HG03342 (cell line): ENCODE data around the gene SOX1.

Experiments
- ATAC-seq: cut with Tn5 transposase; IDR thresholded peaks from one replicate; pipeline ENCODE4 v1.9.1; 2021; ENCODE audit warnings: mild to moderate bottlenecking, moderate library complexity; ENCODE audit not compliant: unreplicated experiment

SOX1 gene

GRCh38 chr13:112067116-112067741 lies at the start of gene SOX1:
Gene SOX1 (plus strand): TSS chr13:112067149. CDS start chr13:112067659, 510 bp downstream.
- no peak for ATAC-seq

GRCh38 chr13:112024577-112024976 lies 42.4 kb upstream of the SOX1 start:
- ATAC-seq, result no peak

- ATAC-seq, result no peak
Observed at GRCh38 chr13:112027250-112027649, 39.7 kb upstream of the SOX1 start.

GRCh38 chr13:112028481-112028880 lies 38.5 kb upstream of the SOX1 start:
- ATAC-seq, result no peak

- no peak for ATAC-seq
Observed at GRCh38 chr13:112029143-112029542, 37.8 kb upstream of the SOX1 start.

DNA sequence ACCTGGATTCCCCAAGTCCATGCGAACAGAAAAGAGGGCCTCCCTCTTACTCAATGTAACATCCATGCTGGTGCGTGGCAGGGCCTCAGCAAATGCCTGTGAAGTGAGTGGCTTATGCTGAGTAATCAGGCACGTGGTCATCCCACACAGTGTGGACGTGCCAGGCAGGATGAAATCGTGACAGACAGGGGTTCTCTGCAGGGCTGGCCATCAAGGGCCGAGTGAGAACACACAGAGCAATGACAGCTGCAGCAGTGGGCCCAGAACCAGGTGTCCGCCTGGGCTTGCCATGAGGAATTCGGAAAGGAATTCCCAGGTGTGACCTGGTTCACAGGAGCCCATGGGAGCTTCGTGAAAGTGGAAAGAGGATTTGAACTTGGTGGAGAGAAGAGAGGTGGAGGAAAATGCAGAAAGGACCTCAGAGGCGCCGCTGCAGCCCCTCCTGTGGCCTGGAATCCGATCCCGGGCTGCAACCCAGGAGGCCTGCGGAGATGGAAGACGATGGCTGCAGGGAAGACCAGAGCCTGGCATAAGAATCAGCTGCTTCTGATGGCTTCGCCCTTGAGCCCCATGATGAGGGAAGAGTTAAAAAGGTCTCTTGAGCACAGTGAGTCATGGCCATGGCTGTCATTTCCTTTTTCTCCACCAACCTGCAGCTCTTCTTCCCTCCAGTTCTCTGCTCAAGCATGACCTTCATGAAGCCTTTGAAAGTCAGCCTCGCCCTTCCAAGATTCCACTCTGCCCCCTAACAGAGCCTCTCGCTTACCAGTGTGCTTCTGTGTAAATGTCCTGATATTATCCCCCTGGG lies 34.6 kb upstream of the SOX1 start:
- no peak for ATAC-seq

- no peak for ATAC-seq
Observed at GRCh38 chr13:112034231-112034630, 32.7 kb upstream of the SOX1 start.

- no peak for ATAC-seq
Observed at GRCh38 chr13:112034846-112035245, 32.1 kb upstream of the SOX1 start.

DNA sequence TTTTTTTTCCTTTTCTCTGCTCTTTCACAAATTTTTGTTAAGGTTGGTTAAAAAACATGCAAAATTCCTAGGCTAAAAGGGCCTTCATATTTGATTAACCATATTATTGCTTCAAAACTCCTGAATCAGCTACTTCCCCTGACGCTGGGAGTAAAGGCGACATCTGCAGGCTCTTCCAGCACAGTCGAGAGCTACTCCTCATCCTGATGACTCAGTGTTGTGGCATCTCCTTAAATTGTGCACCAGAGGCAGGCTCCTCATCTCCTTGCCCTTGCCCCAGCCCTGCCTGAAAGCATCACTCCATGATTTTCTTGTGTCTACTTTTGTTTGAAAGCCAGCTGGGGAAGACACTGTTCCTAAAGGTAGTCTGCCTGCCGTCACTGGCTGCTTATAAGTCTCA lies 24.5 kb upstream of the SOX1 start:
- no peak for ATAC-seq

DNA sequence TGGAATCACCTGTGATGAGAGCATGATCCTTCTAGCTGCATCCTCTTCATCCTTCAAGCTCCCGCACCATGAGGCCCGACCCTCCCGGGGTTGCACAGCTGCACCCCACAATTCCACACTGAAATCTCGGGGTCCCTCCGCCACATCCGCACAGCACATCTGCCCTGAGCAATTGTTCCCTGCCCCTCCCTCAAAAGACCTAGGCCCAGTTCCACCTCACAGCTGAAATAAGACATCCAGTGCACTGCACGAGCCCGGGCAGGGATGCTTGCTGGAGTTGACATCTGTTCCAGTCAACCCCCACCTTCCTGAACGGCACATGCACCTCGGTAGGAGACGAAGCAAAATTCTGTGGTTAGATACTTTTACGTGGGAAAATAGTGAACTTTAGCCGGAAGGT lies 14.7 kb upstream of the SOX1 start:
- ATAC-seq, result no peak

DNA sequence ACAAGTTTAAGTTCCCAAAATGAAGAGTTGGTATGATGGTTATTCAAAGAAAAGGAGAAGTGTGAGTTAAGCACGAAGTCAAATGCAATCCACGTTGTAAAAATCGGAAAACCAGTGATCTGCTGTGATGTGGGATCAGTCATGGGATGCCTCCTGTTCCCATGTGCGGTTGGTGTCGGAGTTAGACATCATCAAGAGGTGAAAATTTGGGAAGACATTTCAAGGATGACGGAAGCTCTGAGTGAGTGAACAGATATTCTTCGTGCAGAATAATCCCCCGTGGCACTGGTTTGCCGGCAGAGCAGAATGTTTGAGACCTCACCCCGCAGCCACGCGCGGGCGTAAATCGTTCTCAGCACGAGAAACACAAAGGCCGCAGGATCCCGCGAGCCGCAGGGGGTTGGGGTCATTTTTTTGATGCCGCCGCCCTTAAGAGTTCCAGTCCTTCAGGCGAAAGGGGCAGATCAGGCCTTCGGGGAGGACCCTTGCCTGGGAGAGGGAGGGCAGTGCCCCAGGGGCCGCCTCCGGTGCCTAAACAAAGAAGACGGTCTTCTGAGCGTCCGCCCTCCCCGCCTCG lies 13.7 kb upstream of the SOX1 start:
- ATAC-seq, result no peak

DNA sequence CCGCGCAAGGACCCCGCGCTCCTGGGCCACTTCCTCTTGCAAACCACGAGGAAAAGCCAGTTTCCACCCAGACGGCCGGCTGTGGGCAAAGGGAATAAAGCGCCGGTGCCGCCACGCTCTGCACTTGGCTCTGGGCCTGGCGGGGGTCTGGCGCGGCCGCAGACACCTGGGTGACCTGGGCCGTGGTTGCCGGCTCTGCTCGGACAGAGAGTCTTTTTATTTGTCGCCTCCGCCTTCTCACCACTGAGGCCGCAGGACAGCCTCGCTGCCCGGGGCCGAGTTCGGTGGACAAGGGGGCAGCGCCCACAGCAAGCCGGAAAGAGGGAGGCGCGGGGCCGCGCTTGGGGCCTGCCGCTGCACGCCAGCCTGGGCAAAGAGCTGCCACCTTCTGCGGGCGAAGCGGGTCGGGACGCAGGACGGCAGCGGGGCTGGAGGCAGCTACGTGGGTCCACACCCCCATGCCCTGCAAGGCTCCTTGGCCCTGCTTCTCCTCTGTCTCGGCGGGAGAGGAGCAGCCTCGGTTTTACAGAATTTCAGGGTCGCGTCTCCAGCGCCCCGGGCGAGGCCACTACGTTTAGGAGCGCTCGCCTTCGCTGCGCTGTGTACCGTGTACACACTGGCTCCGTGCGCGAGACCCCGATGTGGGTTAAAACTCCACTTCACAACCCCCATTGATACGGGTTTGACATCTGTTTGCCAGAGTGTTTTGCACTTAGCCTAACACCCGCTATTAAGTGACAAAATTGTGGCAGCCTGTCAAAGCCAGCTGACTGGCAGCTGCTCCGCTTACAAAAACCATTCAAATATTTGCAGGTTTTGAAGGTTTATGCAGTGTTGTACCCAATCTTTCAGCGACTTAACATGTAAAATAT lies 13.0 kb upstream of the SOX1 start:
- ATAC-seq, result no peak

DNA sequence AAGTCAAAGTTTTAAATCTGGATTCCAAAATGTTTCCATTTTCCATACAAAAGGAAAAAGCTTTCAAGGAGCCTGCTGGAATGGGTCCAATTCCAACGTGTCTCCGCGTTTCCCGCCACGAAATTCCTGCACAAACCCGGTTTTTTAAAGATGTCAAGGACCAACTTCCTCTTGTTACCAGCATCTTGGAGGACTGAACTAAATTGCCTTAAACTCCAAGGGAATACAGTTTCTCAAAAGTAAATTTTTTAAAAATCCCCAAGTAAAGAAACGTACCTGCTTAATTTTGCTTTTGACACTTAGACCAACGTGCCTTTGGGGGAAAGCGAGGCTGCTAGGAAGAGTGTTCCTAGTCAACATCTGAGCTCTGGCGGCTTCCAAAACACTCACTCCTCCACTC lies 12.3 kb upstream of the SOX1 start:
- ATAC-seq, result no peak

DNA sequence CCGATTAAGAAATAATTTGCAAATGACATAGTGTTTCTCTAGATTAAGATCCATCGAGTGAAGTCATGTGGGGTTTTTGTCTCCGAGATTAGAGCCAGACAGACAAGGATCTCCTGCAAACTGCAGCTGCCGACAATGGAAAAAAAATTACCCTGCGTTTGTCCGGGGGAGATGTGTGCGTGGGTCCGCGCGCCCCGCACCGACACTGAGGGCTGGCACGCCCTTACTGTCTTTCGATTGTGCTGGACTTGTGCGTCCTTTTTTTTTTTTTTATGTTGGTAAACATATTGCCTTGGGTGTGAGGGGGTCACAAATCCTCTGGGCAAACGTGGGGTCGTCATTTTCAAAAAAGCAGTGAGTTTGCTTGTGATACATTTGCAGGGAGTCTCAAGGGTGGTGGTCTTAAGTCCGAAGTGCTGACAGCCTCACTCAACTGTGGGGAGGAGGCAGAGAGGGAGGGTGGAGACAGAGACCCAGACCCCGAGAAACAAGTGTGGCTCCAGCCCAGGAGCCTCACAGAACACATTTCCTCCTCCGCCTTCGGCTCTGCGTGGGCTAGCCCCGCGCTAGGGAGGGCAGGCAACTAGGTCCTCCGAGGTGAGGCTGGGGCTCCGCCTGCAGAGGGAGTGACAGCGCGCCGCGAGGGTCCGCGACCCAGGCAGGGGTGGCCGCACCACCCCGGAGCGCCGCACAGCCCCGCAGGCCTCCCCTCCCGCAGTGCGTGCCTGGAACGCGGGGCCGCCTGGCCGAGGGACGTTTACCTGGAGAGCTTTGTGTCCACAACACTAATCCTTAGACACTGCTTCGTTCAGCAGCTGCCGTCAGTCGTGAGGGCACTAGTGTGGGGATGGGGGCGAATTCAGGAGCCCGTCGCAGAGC lies 11.7 kb upstream of the SOX1 start:
- ATAC-seq, result no peak

- no peak for ATAC-seq
Observed at GRCh38 chr13:112055915-112056269, 11.1 kb upstream of the SOX1 start.

- ATAC-seq, result no peak
Observed at GRCh38 chr13:112056284-112056727, 10.6 kb upstream of the SOX1 start.

DNA sequence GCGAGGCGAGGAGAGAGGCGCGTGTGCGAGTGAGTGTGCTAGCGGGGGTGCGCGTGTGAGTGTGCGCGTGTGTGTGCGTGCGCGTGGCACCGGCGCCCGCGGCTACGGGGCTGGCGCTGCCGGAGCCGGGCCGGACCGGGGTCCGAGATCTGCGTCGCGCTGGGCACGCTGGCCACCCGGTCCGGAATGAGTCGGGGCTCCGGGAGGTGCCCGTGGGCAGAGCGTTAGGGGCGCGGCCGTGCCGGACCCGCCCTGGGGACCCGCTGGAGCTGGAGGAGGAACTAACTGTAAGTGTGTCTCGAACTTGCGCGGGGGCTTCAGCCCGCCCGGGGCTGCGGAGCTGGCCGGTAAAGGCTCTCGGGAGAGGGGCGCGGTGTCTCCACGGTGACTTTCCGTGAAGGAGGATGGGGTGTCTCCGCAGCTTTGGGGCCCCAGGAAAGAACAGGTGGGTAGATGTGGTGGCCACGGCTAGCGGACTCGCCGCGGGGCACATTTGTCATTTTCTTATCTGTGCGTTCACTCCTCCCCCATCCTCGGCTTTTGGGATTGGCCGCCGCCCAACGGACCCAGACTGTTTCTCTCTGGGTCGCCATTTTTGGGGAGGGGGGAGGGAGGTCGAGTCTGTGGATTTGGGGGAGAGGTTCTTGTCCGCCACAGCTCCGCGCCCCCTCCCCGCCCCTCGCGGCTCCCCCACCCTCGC lies 10.1 kb upstream of the SOX1 start:
- no peak for ATAC-seq

GRCh38 chr13:112057439-112057735 lies 9.6 kb upstream of the SOX1 start:
- no peak for ATAC-seq

DNA sequence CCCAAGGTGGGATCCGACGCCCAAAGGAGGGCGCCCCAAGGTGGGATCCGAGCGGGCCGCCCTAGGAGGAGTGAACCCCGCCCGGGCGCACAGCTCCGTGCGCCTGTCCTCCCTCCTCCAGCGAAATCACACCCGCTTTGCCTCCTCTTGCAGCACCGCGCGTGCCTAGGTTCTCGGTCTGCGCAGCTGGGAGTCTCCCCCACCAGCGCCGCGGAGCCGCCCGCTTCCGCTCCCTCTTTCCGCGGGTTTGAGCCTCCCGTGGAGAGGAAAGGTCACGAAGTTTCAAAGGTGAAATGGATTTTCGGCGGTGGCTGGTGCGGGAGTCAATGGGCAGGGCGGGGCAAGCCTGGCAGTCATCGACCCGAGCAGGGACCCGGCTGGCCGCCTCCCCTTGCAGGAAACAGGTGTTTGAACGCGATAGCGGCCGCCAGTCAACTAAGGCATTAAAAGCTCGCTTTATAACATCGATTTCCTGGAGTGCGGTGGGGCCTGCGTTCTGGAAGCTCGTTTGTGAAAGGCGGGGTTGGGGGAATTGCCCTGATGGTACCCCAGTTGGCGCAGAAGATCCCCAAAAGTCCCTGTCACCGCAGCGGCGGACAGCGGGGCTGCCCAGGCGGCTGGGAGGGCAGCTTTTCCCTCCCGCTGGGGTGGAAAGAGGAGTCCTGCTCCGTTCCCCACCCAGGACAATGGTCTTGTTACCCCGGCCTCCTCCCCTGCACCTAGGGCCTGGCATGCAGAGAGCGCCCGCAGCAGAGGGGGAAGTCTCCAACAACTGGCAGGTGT lies 9.0 kb upstream of the SOX1 start:
- ATAC-seq, result no peak
